IPS-NIHi11 (cell line): ENCODE measurements around the gene ITGB3.

Experiments
- DNase-seq: peaks from one replicate; pipeline ENCODE4 v3.0.0; 2012; ENCODE audit warnings: mixed read lengths, low spot score

ITGB3 gene

DNA sequence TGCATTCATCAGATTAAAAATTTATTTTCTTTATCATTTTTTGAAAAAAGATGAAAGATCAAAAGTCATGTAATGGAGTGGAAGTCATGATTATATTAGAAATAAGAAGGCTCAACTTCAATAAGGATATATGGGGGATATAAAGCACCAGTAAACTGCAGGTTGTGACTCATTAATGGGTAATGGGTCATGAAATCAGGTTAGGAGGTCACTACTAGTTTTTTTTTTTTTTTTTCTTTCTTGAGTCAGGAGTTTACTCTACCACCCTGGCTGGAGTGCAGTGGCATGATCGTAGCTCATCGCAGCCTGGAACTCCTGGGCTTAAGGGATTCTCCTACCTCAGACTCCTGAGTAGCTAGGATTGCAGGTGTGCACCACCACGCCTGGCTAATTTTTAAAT lies 84.4 kb downstream of the ITGB3 start:
- DNase-seq, result no peak

GRCh38 chr17:47352848-47353247 lies 99.2 kb downstream of the ITGB3 start:
- no peak for DNase-seq

- DNase-seq, result no peak
Observed at GRCh38 chr17:47358652-47359051, 105.0 kb downstream of the ITGB3 start.
